GM19025 (cell line): Measurements from ENCODE around the gene RHOH.
A peak's percentile ranks its signal among the peaks of the same experiment; 100 is the strongest.
"Not testable (repeated sequence)": the region's sequence is repeated elsewhere in the genome, so short reads cannot be mapped to it uniquely, and the experiment has no call there.

ENCODE experiments used
- ATAC-seq: cut with Tn5 transposase; IDR thresholded peaks from one replicate; pipeline ENCODE4 v1.9.1; 2021; ENCODE audit warnings: mild to moderate bottlenecking, low read depth, moderate library complexity; ENCODE audit not compliant: unreplicated experiment

Gene RHOH, protein sequence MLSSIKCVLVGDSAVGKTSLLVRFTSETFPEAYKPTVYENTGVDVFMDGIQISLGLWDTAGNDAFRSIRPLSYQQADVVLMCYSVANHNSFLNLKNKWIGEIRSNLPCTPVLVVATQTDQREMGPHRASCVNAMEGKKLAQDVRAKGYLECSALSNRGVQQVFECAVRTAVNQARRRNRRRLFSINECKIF

DNA sequence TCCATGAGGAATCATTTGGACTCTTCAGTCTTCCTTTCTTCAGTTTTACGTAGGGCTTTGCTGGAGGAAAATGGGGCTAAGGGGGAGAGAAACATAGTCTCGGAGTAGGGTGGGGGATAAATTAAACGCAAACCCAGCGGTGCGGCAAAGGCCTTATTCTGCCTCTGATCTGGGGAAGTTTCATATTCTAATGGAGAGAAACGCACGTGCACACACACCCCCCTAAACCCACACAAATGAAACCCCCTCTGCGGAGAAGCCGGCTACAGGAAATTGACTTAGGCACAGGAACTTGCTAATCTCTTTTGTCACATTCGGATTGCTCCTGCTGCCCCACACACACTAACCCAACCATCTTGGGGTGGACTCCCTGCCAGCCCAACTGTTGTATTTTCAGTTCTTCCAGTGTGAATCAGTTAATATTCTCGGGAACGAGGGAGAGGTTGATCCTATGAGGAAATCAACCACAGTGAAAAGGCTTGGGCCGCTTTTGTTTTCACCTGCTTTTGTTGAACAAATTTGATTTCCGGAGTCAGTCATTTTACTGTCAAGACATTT lies at the start of gene RHOH:
Gene RHOH (plus strand): TSS at position 308 of the 558 bp plus-strand sequence. CDS start 46,356 bp downstream, outside the sequence.
- ATAC-seq: no peak

DNA sequence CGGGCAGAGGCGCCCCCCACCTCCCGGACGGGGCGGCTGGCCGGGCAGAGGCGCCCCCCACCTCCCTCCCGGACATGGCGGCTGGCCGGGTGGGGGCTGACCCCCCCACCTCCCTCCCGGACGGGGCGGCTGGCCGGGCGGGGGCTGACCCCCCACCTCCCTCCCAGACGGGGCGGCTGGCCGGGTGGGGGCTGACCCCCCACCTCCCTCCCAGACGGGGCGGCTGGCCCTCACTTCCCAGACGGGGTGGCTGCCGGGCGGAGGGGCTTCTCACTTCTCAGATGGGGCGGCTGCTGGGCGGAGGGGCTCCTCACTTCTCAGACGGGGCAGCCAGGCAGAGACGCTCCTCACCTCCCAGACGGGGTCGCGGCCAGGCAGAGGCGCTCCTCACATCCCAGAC lies 49.3 kb upstream of the RHOH start:
- not testable (repeated sequence) for ATAC-seq

DNA sequence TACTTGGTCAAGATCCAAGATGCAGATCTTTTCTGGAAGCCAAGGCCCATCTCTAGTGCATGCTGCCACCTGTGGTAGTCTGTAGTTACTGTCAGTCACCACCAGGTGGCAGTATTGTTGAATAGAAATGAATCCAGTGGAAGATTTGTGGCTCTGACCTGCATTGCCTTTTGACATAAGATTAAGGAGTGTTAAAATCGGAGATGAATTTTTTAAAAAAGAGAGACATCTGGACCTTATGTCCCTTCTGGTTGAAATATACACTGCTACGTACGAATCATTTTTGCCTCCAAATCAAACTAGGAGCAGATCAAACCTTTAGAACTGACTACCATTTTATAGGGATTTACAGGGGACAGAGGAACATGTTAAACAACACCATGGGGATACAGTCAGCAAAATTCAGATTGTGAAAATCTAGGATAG lies 46.9 kb upstream of the RHOH start:
- no peak for ATAC-seq

DNA sequence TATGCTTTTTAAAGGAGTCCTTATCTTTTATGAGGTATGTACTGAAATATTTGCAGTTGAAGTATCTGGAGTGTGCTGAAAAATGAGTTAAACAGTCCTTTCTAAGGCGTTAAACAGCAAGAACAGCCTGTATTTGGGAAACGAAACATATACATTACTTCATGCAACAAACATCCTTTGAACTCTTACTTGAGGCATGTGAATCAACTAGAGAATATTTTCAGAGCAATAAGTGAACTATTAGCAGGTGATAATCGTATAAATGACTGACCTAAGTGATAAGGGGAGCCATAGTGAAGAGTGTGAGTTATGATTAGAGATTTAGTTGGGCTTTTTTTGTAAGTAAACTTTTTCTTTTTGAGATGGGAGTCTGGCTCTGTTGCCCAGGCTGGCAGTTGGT lies 45.9 kb upstream of the RHOH start:
- ATAC-seq: no peak

DNA sequence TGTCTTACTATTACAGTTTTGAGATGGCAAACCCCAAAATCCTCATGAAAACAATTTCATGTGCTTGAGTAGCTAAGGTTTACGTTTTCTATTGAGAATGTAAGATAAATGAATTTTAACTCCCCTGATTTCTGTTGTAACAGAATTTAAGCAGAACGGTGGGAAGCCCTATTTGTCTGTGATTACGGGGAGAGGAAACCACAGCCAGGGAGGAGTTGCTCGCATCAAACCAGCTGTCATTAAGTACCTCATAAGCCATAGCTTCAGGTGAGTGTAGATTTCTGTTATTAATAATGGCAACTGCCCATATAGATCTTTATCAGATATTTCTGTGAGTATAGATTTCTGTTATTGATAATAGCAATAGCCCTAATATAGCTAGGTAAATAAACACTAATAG lies 44.2 kb upstream of the RHOH start:
- no peak for ATAC-seq

DNA sequence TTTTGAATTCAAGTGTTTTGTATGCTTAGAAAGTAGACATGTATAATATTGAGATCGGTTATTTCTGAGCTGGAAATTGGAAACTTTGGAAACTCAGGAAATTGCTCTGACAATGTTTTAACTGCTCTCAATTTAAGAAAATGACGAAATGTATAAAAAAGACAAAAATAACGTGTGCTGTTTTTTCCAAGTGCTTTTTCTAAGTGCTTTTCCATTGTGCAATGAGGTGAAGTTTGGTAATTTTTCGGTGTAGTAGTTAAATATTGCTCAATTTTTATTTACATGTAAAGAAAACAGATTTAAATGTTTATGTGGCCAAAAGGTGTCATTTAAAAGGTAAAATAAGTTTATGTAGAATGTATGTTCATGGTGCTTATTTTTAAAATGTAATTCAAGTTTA lies 39.4 kb upstream of the RHOH start:
- ATAC-seq: no peak

DNA sequence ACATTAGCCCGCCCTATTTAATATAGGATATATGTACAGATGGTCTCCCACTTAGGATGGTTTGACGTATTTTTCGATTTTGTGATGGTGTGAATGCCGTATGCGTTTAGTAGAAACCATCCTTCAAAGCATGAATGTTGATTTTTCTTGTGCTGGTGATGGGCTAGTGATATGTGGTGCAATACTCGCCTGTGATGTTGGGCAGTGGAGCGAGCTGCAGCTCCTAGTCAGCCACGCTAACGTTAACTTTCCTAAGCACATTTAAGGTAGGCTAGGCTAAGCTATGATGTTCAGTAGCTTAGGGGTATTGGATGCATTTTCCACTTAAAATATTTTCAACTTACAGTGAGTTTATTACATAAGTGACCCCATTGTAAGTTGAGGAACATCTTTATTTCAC lies 36.6 kb upstream of the RHOH start:
- ATAC-seq: no peak

DNA sequence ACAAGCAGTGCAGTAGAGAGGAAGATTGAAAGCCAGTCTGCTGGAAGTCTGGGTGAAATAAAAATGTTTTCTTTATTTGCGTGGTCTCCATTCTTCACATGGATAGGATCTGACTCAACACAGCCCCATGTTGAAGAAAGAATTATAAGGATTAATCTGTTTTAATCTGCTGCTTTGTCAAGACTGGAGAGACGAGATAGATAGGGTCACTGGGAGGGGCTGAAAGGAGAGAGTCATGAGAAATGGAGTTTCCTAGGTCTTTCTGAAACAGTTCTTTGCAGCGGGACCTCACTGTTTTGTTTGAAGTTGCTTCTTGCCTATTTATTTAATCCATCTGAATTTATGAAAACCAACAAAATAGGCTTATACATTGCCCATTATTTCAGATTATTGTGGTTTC lies 32.4 kb upstream of the RHOH start:
- ATAC-seq: no peak

DNA sequence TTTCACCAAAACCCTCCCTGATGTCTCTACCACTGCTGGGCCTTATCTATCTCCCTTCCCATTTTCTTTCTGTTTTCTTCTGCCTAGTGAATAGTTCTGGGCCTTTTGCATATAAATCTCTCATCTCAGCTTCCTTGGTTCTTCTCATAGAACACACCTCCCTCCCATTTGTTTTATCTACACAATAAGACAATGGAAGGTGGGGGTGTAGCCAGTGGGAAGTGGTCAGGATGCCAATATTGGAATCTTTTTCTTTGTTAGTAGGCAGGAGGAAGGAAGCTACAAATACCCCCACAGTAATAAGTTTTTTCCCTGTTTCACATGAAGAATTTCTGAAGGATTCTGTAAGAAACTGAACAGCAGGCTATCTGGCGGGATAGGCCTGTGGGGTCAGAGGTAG lies 30.9 kb upstream of the RHOH start:
- ATAC-seq: no peak

DNA sequence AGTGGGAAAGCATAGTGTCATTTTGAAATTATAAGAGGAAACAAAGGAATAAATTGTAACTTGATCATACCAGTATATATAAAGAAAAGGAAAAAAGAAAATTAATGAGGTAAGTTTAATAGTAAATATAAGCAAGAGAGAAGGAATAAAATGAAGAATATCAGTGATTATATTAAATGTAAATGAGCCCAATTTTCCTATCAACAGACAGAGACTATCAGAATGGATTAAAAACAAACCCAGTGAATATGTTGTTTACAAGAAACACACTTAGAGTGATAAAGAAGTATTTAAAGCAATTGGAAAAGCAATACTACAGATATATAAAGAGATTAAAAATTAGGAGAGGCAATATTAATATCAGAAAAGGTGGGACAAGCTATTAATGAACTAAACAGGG lies 28.8 kb upstream of the RHOH start:
- no peak for ATAC-seq

DNA sequence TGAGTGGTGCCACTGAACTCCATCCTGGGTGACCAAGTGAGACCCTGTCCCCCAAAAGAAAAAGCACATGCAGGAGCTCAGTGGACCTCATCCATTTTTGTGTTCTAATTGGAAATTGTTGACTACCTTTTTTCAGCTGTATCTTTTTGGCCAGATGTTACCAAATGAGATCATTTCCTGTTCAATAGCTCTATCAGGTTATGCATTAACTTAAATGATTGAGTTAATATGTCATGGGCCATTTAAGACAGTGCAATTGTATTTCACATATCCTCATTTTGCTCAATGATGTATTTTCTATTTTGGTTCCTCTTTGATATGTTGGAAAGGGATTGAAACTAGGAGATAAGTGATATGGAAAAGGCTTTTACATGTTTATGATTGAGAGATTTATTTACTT lies 26.2 kb upstream of the RHOH start:
- peak; percentile 70 for ATAC-seq

DNA sequence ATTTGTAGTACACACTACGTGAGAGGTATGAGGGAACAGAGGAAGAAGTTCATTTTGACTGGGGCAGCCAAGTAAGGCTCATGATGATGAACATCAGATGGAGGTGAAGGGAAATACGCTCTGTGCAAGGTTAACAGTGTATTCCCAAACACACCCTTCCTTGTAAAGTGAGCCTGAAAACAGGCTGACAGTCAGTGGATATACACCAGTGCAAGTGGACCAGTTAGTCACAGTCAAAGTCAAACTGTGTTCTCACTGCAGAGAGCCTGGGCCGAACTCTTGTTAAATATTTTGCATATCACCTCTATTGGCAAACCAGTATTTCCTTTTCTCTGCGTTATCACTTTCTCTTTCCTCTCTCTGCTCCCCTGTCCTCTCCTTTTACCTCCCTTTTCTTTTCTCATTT lies 23.4 kb upstream of the RHOH start:
- peak; percentile 48 for ATAC-seq

DNA sequence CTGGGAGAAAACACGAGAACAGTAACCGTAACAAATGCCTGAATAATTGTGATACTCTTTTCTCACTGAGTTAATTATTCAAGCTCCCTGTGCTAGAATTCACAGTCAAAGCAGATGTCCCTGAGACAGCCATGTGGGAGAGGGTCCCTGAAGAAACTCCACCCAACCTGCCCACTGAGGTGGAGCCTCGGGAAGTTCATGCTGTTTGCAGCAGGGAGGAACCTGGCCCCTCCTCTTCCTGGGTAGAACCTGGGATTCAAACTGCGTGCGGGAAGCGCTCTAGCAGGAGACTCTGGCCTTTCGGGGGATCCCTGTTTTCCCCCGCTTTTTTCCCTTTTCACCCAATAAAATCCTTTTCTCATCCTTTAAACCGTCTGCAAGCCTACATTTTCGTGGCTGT lies 20.2 kb upstream of the RHOH start:
- ATAC-seq: no peak

DNA sequence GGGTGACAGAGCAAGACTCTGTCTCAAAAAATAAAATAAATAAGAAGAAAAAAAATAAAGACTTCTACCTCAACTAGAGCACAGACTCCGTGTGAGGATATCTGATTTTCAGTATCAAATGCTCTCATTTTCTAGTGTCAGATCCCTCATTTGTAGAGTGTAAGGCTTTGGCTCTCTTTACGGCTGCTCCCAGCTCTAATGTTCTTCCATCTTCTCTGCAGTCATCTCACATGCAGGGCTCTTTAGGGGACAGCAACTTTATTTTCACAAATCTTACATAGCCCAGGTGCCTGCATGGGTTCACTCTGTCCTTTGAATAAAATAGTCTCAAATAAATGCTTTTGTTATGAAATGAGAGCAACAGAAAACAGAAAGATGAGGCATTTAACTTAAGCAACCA lies 19.2 kb upstream of the RHOH start:
- no peak for ATAC-seq

DNA sequence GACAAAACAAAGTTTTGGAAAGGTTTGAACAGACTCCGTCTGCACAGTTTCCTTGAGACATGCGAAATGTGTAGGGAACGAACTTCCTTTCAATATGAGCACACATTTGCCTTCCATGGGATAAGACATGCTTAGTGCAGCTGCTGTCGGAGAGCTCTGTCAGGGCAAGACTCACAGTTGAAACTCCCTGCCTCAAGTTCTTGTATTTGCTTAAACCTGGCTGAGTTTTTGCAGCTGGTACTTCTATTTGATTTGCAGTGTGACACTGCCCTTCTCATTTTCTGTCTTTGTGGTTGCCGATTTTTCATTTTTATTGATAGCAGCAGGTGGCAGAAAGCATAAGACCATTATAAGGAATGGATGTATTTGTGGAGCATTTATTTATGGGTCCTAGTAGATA lies 18.2 kb upstream of the RHOH start:
- no peak for ATAC-seq

DNA sequence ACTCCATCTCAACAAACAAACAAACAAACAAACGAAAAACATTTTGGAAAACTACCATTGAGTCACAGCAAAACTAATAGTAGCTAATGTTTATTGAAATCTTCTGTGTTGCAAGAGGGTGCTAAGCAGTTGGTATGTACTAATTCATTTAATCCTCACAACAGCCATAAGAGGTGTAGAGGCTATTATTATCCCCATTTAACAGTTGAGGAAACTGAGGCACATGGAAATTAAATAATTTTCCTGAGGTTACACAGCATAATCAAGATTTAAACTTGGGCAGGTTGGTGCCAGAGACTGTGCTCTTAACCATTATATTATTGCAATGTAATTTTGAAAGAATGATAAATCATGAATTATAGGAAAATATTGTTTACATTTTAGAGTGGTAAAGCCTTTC lies 17.5 kb upstream of the RHOH start:
- ATAC-seq: no peak

DNA sequence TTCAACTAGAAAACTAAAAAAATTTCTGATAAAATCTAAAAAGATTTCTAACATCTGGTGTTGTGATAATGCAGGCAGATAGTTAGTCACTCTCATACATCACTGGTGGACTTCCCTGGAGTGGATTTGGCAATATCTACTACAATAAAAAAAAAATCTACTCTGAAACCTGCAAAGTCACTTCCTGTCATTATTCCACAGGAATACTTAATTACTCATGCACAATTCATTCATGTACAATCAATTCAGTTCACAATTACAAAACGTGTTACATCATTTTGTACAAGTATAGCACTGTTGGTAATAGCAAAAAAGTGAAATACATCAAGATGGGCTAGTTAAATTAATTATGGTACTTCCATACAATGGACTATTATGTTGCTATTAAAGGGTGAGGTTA lies 16.5 kb upstream of the RHOH start:
- no peak for ATAC-seq

DNA sequence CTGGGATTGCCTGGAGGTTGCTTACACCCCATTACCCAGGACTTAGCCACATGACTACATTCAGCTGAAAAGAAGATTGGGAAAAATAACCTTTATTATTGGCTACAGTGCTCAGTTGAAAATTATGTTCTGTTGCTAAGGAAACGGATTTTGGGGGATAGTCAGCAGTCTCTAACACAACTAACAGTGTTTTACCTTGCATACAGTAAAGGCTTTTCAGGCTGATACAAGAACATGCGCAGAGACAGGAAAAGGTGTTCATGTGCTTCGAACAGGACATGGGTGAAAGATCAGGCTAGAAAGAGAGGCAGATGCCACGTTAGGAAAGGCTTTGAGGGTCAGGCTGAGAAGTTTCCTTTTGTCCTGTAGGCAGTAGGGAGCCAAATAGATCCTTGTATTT lies 14.8 kb upstream of the RHOH start:
- ATAC-seq: no peak

DNA sequence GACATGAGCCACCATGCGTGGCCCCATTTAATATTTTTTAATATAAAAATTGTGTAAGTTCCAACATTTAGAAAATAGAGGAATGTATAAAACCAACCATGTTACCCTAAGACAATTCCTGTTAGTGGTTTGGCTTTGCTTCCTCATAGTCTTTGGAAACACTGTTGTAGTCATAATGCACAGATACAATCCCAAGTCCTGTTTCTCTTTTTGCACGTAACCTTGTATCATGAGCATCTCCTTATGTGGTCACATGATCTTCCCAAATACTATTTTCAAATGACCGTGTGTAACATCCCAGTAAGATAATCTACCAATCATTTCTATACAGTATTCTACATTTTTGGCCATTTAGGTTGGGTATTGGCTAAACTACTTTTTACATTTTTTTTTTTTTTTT lies 13.9 kb upstream of the RHOH start:
- no peak for ATAC-seq

DNA sequence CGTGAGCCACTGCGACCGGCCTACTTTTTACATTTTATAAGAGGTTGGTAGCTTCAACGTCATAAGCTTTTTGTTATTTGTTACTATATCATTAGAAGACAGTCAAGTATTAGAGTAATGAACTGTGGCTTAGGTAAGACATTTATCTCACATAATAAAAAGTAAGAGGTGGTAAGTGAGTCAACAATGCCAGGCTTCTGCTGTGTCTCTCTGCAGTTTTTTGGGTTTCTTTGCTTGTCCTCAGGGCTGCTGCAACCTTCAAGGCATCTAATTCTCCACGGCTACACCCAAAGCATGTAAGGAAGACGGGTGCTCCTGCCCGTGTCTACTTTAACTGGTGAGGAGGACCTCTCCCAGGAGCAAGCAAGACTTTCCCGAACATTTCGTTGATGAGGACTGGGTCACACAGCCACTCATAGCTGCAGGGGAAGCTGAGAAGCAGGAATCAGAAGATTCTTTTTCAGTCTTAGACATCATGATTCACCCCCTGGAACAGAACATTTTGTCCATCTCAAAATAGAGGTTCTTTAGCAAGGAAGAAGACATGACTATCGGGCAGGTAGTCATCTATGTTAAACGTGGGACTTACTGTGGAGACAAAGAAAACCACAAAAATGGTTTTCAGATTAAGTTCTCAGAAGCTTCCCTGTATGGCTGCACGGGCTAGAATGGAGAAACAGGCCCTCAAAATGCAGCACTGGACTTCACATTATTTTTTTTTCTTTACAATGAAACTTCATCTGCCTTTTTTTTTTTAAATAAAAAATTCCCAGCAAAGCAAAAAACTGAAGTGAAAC lies 13.0 kb upstream of the RHOH start:
- no peak for ATAC-seq

DNA sequence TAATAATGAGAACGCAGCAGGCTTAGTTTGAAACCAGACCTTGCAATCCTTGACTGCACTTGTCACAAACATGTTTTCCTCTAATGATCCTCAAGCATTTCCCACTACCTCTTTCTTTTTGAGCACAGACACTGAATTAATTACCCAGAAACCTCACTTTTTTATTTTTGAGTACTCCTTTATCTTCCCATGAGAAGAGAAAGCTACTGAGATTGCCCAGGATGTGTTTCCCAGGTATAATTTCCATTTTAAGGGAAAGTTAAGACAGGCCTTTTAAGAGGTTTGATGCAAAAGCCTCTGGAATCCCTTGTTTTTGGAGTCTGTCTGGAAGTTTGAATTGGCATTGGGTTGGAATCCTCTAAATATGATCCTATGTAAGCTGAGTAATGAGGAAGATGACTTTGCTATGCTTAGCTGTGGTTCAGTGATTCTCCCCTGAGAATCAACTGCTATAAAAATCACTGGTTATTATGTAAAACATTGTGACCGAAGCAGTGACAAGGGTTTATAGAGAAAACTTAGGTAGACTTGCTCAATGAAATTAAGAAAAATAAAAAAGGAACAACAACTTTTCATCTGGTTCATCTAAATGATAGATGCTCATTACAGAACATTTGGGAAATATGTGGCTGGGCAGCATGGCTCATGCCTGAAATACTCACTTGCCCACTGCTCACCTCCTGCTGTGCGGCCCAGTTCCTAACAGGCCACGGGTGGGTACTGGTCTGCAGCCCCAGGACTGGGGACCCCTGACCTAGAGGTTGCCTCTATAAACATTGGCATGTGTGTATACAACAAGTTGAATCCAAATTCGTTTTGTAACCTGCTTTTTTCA lies 10.8 kb upstream of the RHOH start:
- ATAC-seq: no peak
